ENCODE measurements around the gene CNTN2. TPM values are rescaled to one million over a fixed set of nuclear protein-coding genes. Genes with fewer than 3 reads are reported as not detected.
A peak's percentile ranks its signal among the peaks of the same experiment; 100 is the strongest.

The CNTN2 gene
- total RNA-seq, 1 experiment from 2014 or later, result not detected

- no peak for DNase-seq (ENCODE audit: low read depth)
These were observed 11.0 kb downstream of the CNTN2 start for GRCh38 chr1:205054013-205054412.

DNA sequence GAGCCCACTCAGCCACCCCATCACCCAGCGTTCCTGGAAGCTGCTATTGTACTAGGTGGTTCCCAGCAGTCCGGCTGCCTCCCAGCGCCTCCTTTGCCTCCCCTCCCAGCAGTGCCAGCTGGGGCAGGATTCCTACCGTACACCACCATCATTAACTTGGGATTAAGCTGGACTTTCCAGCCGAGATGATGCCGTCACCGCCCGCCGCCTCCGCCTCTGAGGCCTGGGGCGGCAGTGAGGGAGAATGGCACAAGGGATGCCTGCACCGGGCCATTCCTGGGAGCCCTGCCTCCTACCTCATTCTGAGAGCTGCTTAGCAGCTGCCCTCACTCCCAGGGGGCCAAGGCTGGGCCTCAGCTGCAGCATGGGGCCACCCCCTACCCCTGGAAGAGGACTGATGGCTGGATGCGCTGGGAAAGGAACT lies 13.2 kb downstream of the CNTN2 start:
- DNase-seq (ENCODE audit: low read depth), result no peak

DNA sequence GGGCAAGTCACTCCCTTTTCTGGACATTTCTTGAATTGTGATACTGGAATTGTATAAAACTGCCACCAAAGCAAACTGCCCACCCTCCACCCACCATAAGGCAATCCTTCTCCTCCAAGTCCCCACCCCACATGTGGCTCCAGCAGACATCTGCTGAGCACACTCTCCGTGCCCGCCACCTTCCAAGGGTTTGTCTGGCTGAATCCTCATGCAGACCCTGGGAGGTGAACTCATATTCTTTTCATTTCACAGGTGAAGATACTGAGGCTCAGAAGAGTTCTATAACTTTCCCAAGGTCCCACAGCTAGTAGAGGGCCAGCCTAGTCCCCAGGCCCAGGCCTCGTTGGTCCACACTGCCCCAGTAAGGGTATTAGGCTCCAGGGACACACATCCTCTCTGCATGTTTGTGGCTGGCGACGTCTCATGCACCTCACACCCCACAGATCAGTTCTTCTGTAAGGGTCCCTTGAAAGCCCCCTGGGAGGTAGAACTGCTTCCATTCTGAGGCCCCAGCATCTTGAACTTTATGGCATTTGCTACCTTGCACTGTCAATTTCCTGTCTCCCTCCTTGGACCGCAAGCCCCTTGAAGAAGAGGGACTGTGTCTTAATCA lies 14.1 kb downstream of the CNTN2 start:
- DNase-seq (ENCODE audit: low read depth), result no peak

GRCh38 chr1:205057808-205058575 lies 15.0 kb downstream of the CNTN2 start:
- no peak for DNase-seq (ENCODE audit: low read depth)

GRCh38 chr1:205058853-205059252 lies 15.8 kb downstream of the CNTN2 start:
- no peak for DNase-seq (ENCODE audit: low read depth)

DNA sequence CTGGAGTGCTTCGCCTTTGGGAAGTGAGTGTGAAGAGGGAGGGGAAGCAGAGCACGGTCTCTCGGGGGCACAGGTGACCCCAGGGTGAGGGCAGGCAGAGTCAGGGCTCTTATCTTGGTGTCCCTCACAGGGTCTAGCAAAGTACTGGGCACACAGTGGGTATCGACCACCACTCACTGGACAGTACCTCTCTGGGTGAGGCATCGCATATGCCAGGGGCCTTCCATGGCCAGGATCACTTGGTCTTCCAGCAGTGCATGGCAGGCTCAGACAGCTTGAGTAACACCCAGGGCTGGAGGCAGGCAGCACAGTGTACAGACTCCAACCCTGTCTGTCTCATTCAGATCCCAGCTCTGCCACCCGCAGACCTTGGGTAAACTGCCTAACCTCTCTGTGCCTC lies 16.6 kb downstream of the CNTN2 start:
- no peak for DNase-seq (ENCODE audit: low read depth)

- DNase-seq (ENCODE audit: low read depth), result no peak
These were observed 17.7 kb downstream of the CNTN2 start for GRCh38 chr1:205060746-205061145.

GRCh38 chr1:205061227-205061626 lies 18.2 kb downstream of the CNTN2 start:
- no peak for DNase-seq (ENCODE audit: low read depth)

GRCh38 chr1:205061665-205062069 lies 18.7 kb downstream of the CNTN2 start:
- peak; percentile 65 for DNase-seq (ENCODE audit: low read depth)

GRCh38 chr1:205062319-205062718 lies 19.3 kb downstream of the CNTN2 start:
- no peak for DNase-seq (ENCODE audit: low read depth)

- no peak for DNase-seq (ENCODE audit: low read depth)
These were observed 19.9 kb downstream of the CNTN2 start for GRCh38 chr1:205062895-205063294.

DNA sequence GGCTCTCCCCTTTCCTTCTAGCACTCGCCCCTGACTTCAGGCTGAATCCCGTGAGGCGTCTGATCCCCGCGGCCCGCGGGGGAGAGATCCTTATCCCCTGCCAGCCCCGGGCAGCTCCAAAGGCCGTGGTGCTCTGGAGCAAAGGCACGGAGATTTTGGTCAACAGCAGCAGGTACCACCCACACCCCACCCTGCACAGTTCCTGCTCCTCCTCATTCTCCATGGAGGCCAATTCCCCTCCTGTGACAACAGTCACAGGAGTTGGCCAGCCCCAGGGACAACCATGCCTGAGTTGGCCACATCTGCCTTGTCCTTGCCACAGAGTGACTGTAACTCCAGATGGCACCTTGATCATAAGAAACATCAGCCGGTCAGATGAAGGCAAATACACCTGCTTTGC lies 21.3 kb downstream of the CNTN2 start:
- no peak for DNase-seq (ENCODE audit: low read depth)

DNA sequence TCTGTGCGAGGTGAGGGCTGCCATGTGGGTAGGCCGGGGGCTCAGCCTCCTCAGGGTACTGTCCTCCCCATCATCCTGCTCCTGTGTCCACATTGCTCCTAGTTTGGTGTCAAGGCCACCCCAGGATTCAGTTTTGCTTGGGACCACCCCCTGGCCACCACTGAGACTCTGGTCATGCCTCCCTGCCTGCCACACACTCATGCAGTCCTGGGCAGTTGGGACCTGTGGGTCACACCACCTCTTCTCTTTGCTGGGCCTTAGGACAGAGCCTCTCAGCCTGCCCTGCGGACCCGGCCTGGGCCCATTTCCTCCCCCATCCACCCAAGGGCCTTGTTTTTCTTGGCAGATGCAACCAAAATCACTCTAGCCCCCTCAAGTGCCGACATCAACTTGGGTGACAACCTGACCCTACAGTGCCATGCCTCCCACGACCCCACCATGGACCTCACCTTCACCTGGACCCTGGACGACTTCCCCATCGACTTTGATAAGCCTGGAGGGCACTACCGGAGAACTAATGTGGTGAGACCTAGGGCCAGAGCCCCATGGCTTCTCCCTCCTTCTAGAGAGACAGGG lies 21.8 kb downstream of the CNTN2 start:
- DNase-seq (ENCODE audit: low read depth), result no peak

- no peak for DNase-seq (ENCODE audit: low read depth)
These were observed 22.7 kb downstream of the CNTN2 start for GRCh38 chr1:205065666-205066065.

DNA sequence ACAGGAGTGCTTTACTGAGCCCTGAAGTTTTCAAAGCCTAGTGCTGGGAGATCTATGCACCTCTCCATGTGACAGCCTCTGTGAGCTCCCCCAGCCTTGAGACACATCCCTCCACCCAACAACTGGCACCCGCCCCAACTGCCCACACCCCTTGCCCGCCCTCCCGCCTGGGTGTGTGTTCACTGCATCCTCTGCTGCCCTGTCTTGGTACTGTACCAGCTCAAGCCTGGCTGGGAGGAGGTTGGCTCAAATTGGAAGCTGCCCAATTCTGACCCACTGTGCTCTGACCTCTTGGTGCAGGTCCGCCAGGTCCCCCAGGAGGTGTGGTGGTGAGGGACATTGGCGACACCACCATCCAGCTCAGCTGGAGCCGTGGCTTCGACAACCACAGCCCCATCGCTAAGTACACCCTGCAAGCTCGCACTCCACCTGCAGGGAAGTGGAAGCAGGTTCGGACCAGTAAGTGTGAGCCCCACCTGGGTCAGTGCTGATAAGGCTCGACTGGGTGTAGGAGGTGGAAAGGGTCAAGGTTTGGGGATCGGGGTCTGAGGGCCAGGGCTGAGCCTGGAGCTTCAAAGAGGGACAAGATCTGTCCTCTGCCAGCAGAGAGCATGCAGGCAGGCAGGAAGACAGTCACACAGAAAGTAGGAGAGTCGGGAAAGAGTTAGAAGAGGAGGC lies 23.3 kb downstream of the CNTN2 start:
- no peak for DNase-seq (ENCODE audit: low read depth)

DNA sequence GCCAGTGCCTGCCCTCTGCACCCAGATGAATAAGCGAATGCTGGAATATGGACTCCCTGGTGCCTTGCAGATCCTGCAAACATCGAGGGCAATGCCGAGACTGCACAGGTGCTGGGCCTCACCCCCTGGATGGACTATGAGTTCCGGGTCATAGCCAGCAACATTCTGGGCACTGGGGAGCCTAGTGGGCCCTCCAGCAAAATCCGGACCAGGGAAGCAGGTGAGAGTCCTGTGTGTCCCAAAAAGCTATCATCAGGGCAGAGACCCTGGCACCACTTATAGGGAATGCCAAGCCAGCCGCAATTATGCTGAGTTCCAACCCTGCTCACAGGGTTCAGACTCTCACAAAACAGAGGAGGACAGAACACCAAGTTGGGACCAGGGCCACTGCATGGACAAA lies 24.0 kb downstream of the CNTN2 start:
- DNase-seq (ENCODE audit: low read depth), result no peak

DNA sequence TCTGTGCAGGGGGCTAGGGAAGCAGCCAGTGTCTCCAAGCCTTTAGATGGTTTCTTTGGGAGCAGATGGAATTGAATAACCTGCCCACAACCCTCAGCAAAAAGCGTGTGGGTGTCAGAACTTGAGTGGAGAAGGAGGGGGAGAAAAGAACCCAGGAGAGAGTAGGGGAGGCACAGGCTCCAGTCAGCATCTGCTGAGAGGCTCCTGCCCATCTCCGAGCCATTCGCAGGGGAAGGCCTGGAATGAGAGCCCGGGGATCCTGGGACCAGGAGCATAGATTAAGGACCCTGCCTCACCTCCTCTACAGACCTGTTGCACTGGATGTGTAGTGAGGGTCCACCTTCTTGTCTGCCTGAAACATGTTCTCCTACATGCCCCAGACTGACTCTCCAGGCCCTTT lies 25.0 kb downstream of the CNTN2 start:
- DNase-seq (ENCODE audit: low read depth), result no peak

DNA sequence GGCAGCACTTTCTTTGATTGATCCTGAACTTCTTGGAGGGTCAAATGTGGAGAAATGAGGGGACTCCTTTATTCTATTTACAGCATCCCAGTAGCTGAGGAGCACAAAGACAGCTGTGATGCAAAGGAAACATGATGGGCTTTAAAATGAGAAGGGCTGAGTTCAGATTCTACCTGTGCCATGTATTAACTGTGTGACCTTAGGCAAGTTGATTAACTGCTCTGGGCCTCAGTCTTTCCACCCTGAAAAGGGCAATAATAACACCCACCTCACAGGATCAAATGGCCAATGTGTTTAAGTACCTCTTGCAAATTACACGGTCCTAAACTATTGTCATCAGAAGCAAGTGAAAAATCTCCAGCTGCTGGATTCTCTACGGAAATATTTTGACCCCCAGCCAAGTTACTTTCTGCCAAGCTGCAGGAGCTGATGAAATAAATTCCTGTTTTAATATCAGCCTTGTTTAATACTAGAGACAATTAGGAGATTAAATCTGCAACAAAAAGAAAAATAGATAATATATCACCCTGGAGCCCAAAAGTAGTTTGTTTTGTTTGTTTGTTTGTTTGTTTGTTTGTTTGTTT lies 25.5 kb downstream of the CNTN2 start:
- DNase-seq (ENCODE audit: low read depth), result no peak

- DNase-seq (ENCODE audit: low read depth), result peak; percentile 24
These were observed 26.5 kb downstream of the CNTN2 start for GRCh38 chr1:205069371-205070125.

GRCh38 chr1:205071028-205071409 lies 28.0 kb downstream of the CNTN2 start:
- no peak for DNase-seq (ENCODE audit: low read depth)

DNA sequence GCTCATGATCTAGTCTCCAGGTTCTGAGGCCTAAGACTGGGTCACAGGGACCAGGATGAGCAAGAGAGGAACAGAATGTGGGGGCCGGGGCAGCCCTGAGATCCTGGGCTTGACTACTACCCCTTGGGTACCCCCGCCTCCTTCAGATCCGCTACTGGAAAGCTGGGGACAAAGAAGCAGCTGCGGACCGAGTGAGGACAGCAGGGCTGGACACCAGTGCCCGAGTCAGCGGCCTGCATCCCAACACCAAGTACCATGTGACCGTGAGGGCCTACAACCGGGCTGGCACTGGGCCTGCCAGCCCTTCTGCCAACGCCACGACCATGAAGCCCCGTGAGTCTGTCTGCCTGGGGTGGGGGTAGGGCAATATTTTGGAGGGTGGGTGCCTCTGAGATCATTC lies 28.8 kb downstream of the CNTN2 start:
- no peak for DNase-seq (ENCODE audit: low read depth)

Measured in HT1080 (cell line).